Transverse colon (tissue), 4 donors: ENCODE measurements around the gene CHRM5. TPM values are rescaled to one million over a fixed set of nuclear protein-coding genes. Genes with fewer than 3 reads are reported as not detected.
"Not testable (repeated sequence)": the region's sequence is repeated elsewhere in the genome, so short reads cannot be mapped to it uniquely, and the experiment has no call there.

Experiments
- DNase-seq: peaks from one replicate; pipeline ENCODE4 v3.0.0-alpha.2; 2019
- H3K27ac ChIP-seq, 4 donors: fragments of 200-600 bp; sonication (generic); 2 replicates each; pipeline ENCODE4 v1.5.1; 2016 to 2018; ENCODE audit warnings: inconsistent platforms in 4 of 4
- H3K27me3 ChIP-seq: fragments of 200-600 bp; sonication (generic); 2 replicates; pipeline ENCODE4 v1.5.1; 2017; ENCODE audit warnings: inconsistent platforms
- H3K36me3 ChIP-seq, 4 donors: fragments of 200-600 bp; sonication (generic); 2 replicates each; pipeline ENCODE4 v1.5.1; 2017 to 2019; ENCODE audit warnings: inconsistent platforms in 4 of 4
- H3K4me1 ChIP-seq, 4 donors: fragments of 200-600 bp; sonication (generic); 2 replicates each; pipeline ENCODE4 v1.5.1; 2017 to 2020; ENCODE audit warnings: inconsistent platforms in 4 of 4
- H3K4me3 ChIP-seq, 4 donors: fragments of 200-600 bp; sonication (generic); 1 replicate in 1 of 4; 2 replicates in 3 of 4; pipeline versions ENCODE4 v1.5.1 to v1.6.1; 2017 to 2019; ENCODE audit warnings: inconsistent platforms in 4 of 4
- H3K9me3 ChIP-seq, 2 donors: fragments of 200-600 bp; sonication (generic); 2 replicates each; pipeline ENCODE4 v1.5.1; 2017 to 2019; ENCODE audit warnings: inconsistent platforms in 2 of 2
- CTCF ChIP-seq, 5 experiments: fragments of 200-600 bp in 3 of 5; fragments of 450-650 bp in 2 of 5; sonication (generic) in 3 of 5; IDR thresholded peaks; 1 replicate in 2 of 5; 2 replicates in 3 of 5; pipeline ENCODE4 v1.5.1; 2016 to 2017; ENCODE audit warnings: antibody characterized with exemption in 5 of 5, inconsistent platforms in 3 of 5, mild to moderate bottlenecking in 2 of 5, moderate library complexity in 1 of 5
- EP300 ChIP-seq: sonication (generic); formaldehyde crosslinking; IDR thresholded peaks from one replicate; pipeline ENCODE4 v1.6.1; 2017; ENCODE audit warnings: antibody characterized with exemption, low read depth
- POLR2A ChIP-seq: fragments of 450-650 bp; IDR thresholded peaks from one replicate; pipeline ENCODE4 v1.6.1; 2016; ENCODE audit warnings: antibody characterized with exemption, mild to moderate bottlenecking, moderate library complexity
- POLR2AphosphoS5 ChIP-seq, 3 donors: sonication (generic); formaldehyde crosslinking; IDR thresholded peaks; one replicate each; pipeline ENCODE4 v1.6.1; 2016; ENCODE audit warnings: antibody characterized with exemption in 3 of 3
- WGBS, 2 donors: methylation state at CpG; one replicate each; pipeline ENCODE4 v1.1.5; 2018; ENCODE audit warnings: low coverage in 1 of 2; 5-methylcytosine and 5-hydroxymethylcytosine counted together
- in situ Hi-C, 4 donors: fragments of 200-750 bp; cut with MboI; loops; one replicate each; pipeline versions ENCODE4 v1.15.0 to v1.15.1; 2017; ENCODE audit warnings: low sequenced_read_pairs in 3 of 4, low pct_ligation_motif_present in 1 of 4, low pct_unique_long_range_greater_than_20kb in 1 of 4
- intact Hi-C: fragments of 100-400 bp; cut with DNase I; formaldehyde crosslinking; loops from one replicate; pipeline ENCODE4 v1.15.1; 2023; ENCODE audit warnings: low total_unique reads
- total RNA-seq, 4 donors: library from RNA; depleted of rRNA; stranded (reverse); fragments of >200 nt; gene quantifications; one replicate each; pipeline ENCODE4 v1.1.0, GENCODE V29; 2016

CHRM5 gene
- total RNA-seq, 4 donors from 2014 or later, result not detected

- no peak for DNase-seq
- Histone ChIP-seq H3K4me3 (no peak overlapping the region), H3K9me3 (no peaks in the 10 kb centered on the region), H3K27ac (no peak overlapping the region), H3K27me3 (no peaks in the 10 kb centered on the region), H3K4me1 (peaks cover 0 to 6% (median 0%) of the 10 kb centered on the region in 4 donors), H3K36me3 (no peaks in the 10 kb centered on the region)
- intact Hi-C loops (no loop called here), in situ Hi-C loops (loop anchor here in 1 of 4 donors (25.0 kb wide), 1 partner anchor 248 kb away; no protein-coding TSS in a partner anchor)
- TF ChIP-seq EP300 (no peak), POLR2A (no peak), POLR2AphosphoS5 (IDR thresholded peaks at IDR 0.05) (no peak), CTCF (IDR thresholded peaks at IDR 0.05) (no peak)
- WGBS, 2 donors, result 67% methylated on average over 3 of the region's 3 CpGs; no CpG with 5 or more reads in 1 of the 2 donors
Observed at GRCh38 chr15:33985751-33986150, 17.5 kb downstream of the CHRM5 start.

GRCh38 chr15:33987444-33987843 lies 19.1 kb downstream of the CHRM5 start:
- Histone ChIP-seq H3K4me3 (no peak overlapping the region), H3K9me3 (no peaks in the 10 kb centered on the region), H3K27me3 (no peaks in the 10 kb centered on the region), H3K4me1 (peaks cover 0 to 6% (median 0%) of the 10 kb centered on the region in 4 donors), H3K27ac (no peak overlapping the region), H3K36me3 (no peaks in the 10 kb centered on the region)
- intact Hi-C loops (no loop called here), in situ Hi-C loops (loop anchor here in 1 of 4 donors (25.0 kb wide), 1 partner anchor 250 kb away; no protein-coding TSS in a partner anchor)
- no peak for DNase-seq
- 98 to 100% methylated on average over 2 to 3 of the region's 3 CpGs for WGBS, 2 donors
- TF ChIP-seq POLR2A (no peak), EP300 (no peak), CTCF (IDR thresholded peaks at IDR 0.05) (no peak), POLR2AphosphoS5 (IDR thresholded peaks at IDR 0.05) (no peak)

- Histone ChIP-seq H3K36me3 (no peaks in the 10 kb centered on the region), H3K4me1 (peaks cover 0 to 6% (median 0%) of the 10 kb centered on the region in 4 donors), H3K4me3 (no peak overlapping the region), H3K9me3 (no peaks in the 10 kb centered on the region), H3K27me3 (no peaks in the 10 kb centered on the region), H3K27ac (no peak overlapping the region)
- intact Hi-C loops, result no loop called here
- 87 to 94% methylated on average over 4 of the region's 4 CpGs for WGBS, 2 donors
- in situ Hi-C loops, result loop anchor here in 1 of 4 donors (25.0 kb wide), 1 partner anchor 251 kb away; no protein-coding TSS in a partner anchor
- no peak for TF ChIP-seq EP300
- TF ChIP-seq CTCF (IDR thresholded peaks at IDR 0.05), result no peak
- TF ChIP-seq POLR2AphosphoS5 (IDR thresholded peaks at IDR 0.05), result no peak
- no peak for TF ChIP-seq POLR2A
- DNase-seq, result no peak
Observed at GRCh38 chr15:33988384-33988783, 20.1 kb downstream of the CHRM5 start.

GRCh38 chr15:33994005-33994615 lies 25.8 kb downstream of the CHRM5 start:
- Histone ChIP-seq H3K27ac (no peak overlapping the region), H3K4me3 (no peak overlapping the region), H3K36me3 (no peaks in the 10 kb centered on the region), H3K4me1 (no peaks in the 10 kb centered on the region), H3K27me3 (no peaks in the 10 kb centered on the region), H3K9me3 (no peaks in the 10 kb centered on the region)
- 86 to 97% methylated on average over 3 to 9 of the region's 9 CpGs for WGBS, 2 donors
- in situ Hi-C loops, result loop anchor here in 1 of 4 donors (25.0 kb wide), 1 partner anchor 257 kb away; no protein-coding TSS in a partner anchor
- DNase-seq, result no peak
- TF ChIP-seq EP300, result no peak
- no peak for TF ChIP-seq POLR2A
- no peak for TF ChIP-seq POLR2AphosphoS5 (IDR thresholded peaks at IDR 0.05)
- no peak for TF ChIP-seq CTCF (IDR thresholded peaks at IDR 0.05)
- intact Hi-C loops, result no loop called here

GRCh38 chr15:33995666-33996065 lies 27.4 kb downstream of the CHRM5 start:
- in situ Hi-C loops, result loop anchor here in 1 of 4 donors (25.0 kb wide), 1 partner anchor 258 kb away; no protein-coding TSS in a partner anchor
- H3K9me3 ChIP-seq, H3K4me3 ChIP-seq, DNase-seq, H3K27ac ChIP-seq, intact Hi-C loops, H3K4me1 ChIP-seq, H3K27me3 ChIP-seq, H3K36me3 ChIP-seq: not testable (repeated sequence)
- WGBS, 2 donors, result 96% methylated on average over 10 of the region's 10 CpGs; no CpG with 5 or more reads in 1 of the 2 donors
